Skeletal muscle cell (primary cell): Measurements from ENCODE around the gene MYO1B.

Source experiments
- DNase-seq: peaks from one replicate; pipeline ENCODE4 v3.0.0-alpha.2; 2010; ENCODE audit warnings: low read depth
- H3K4me3 ChIP-seq: 2 replicates; pipeline ENCODE4 v1.5.1; 2011; ENCODE audit warnings: low read depth, mild to moderate bottlenecking, control low read depth, low read length, moderate library complexity

The MYO1B gene

DNA sequence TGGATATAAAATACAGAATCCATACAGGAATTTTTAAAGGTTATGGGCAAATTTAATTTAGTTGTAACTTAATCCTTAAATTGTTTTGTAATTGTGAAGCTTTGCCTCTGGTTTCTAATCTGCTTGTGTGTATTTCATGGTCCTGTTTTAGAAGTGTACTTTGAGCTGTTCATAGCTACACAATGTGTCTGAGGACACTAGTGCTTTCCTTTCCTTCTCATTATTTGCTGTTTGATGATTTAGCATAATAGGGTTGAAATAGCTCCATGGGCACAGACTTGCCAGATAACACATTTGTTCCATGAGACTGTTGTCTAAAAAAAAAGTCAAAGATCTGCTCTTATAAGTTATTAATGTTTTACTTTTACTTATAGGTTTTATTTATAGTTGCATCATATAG is 134.2 kb downstream of the MYO1B start:
- DNase-seq, result no peak
- H3K4me3 ChIP-seq, result no peak overlapping the region

DNA sequence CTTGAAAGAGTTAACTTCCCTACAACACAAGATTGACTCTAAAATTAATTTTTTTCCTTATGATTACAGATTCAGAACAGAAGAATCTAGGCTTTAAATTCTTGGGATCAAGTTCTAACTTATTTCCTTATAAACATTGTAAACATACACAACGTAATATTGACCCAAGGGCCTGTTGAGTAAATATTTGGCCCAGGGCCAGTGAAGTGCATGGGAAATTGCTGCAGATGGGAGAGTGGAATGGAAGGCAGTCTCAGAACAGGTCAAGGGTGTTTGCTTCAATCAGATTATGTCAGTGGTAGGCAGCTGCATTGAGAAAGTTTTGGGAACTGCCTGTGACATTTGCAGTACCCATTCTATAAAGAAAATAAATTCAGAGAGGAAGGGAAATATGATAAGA is 137.6 kb downstream of the MYO1B start:
- peak; percentile 69 for DNase-seq
- no peak overlapping the region for H3K4me3 ChIP-seq

GRCh38 chr2:191383486-191383885 is 138.3 kb downstream of the MYO1B start:
- H3K4me3 ChIP-seq, result no peak overlapping the region
- DNase-seq, result no peak

- no peak overlapping the region for H3K4me3 ChIP-seq
- no peak for DNase-seq
These were observed 139.6 kb downstream of the MYO1B start for GRCh38 chr2:191384829-191385228.

DNA sequence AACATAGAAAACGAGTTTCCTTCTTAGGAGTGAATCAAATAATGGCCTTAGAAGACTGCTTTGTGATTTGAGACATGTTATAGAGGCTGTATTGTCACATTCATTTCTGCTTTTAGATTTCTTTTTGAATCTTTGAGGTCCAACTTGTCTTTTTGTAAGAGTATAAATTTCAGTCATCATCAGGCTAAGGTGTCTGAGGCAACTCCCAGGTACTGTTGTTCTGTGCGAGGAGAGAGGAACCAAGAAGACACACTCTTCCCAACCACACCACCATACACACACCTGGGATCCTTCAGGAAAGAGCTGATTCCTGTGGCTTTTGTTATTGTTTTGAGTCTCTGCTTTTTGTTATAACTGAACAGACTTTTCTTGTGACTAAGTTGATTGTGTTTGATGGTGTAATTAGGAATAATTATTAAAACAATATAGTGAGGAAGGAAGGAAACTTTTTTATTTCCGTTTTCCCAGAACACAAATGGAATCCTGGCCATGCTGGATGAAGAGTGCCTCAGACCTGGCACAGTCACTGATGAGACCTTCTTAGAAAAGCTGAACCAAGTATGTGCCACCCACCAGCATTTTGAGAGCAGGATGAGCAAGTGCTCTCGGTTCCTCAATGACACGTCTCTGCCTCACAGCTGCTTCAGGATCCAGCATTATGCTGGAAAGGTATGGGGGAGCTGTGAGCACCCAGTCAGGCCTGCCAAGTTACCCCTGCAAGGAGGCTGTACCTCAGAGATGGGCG is 140.4 kb downstream of the MYO1B start:
- no peak for DNase-seq

GRCh38 chr2:191386938-191387536 is 141.8 kb downstream of the MYO1B start:
- peak; percentile 41 for DNase-seq
- no peak overlapping the region for H3K4me3 ChIP-seq

More for the DNA sequence above, 140.4 kb downstream of the MYO1B start:
- no peak overlapping the region for H3K4me3 ChIP-seq

DNA sequence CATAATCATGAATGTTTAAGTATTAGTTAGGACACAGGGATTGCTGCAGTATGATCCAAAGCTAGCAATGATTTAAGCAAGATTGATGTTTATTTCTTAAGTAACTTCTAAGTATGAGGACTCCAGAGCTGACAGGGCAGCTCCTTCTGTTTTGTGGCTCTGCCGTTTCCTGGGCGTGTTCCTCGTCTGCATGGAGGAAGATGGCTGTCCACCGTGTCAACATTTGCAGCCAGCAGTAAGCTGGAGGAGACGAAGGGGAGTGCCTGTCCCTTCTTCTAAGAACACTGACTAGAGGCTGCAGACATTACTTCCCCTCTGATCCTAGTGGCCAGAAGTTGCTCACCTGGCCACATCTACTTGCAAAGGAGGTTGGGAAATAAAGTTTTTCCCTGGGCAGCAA is 144.1 kb downstream of the MYO1B start:
- no peak overlapping the region for H3K4me3 ChIP-seq
- no peak for DNase-seq

- DNase-seq, result no peak
- no peak overlapping the region for H3K4me3 ChIP-seq
These were observed 146.0 kb downstream of the MYO1B start for GRCh38 chr2:191391171-191391570.

GRCh38 chr2:191394043-191394442 is 148.8 kb downstream of the MYO1B start:
- H3K4me3 ChIP-seq, result no peak overlapping the region
- no peak for DNase-seq

DNA sequence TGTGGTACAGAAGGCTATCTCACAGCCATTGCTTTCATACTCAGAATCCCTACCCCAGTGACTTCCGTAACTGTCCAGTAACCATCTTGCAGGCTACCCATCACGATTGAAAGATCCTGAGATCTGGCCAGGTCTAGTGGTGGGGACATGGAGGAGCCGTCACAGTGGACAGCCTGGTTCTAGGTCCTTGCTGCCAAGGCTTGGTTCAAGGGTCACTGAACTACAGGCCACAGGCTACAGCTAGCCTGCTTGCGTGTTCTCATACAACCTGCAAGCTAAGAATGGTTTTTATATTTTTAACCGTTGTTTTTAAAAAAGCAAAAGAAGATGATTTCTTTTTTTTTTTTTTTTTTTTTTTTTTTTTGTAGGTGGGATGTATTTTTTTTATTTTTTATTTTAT is 151.6 kb downstream of the MYO1B start:
- DNase-seq, result no peak
- H3K4me3 ChIP-seq, result no peak overlapping the region

- no peak for DNase-seq
These were observed 154.4 kb downstream of the MYO1B start for GRCh38 chr2:191399601-191400000.

DNA sequence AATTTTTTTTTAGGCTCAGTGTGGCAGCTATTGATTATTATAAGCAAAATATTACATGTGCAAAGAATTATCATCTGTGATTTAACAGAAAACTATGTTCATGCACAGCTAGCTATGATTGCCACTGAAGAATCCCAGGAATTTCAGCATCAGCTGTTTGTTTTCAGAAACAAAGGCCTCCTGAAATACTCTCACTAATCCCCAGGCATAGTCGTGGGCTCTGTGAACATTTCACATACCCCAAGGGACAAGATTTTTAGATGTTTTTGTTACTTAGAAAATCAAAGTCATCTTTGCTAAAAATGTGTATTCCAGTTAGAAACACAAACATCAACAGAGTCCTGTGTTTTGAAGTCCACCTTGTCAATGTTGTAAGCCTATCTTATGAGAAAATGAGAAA is 156.1 kb downstream of the MYO1B start:
- DNase-seq, result no peak
- no peak overlapping the region for H3K4me3 ChIP-seq

More at GRCh38 chr2:191399601-191400000, 154.4 kb downstream of the MYO1B start:
- H3K4me3 ChIP-seq, result no peak overlapping the region

- no peak overlapping the region for H3K4me3 ChIP-seq
- no peak for DNase-seq
These were observed 157.9 kb downstream of the MYO1B start for GRCh38 chr2:191402966-191403565.

DNA sequence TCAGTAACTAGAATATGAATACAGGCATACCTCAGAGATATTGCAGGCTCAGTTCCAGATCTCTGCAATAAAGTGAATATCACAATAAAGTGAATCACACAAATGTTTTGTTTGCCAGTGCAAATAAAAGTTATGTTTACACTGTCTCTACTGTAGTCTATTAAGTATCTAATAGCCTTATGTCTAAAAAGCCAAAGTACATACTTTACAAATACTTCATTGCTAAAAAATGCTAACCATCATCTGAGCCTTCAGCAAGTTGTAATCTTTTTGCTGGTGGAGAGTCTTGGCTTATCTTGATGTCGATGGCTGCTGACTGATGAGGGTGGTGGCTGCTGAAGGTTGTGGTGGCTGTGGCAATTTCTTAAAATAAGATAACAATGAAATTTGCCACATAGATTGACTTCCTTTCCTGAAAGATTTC is 159.4 kb downstream of the MYO1B start:
- H3K4me3 ChIP-seq, result no peak overlapping the region
- no peak for DNase-seq

DNA sequence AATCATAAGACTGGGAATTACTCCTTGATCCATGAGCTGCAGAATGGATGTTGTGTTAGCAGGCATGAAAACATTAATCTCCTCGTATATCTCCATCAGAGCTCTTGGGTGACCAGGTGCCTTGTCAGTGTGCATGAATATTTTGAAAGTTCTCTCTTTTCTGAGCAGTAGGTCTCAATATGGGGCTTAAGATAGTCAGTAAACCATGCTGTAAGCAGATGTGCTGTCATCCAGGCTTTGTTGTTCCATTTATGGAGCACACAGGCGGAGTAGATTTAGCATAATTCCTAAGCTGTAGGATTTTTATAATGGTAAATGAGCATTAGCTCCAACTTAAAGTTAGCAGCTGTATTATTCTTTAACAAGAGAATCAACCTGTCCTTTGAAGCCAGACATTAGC is 160.3 kb downstream of the MYO1B start:
- DNase-seq, result no peak
- H3K4me3 ChIP-seq, result no peak overlapping the region

DNA sequence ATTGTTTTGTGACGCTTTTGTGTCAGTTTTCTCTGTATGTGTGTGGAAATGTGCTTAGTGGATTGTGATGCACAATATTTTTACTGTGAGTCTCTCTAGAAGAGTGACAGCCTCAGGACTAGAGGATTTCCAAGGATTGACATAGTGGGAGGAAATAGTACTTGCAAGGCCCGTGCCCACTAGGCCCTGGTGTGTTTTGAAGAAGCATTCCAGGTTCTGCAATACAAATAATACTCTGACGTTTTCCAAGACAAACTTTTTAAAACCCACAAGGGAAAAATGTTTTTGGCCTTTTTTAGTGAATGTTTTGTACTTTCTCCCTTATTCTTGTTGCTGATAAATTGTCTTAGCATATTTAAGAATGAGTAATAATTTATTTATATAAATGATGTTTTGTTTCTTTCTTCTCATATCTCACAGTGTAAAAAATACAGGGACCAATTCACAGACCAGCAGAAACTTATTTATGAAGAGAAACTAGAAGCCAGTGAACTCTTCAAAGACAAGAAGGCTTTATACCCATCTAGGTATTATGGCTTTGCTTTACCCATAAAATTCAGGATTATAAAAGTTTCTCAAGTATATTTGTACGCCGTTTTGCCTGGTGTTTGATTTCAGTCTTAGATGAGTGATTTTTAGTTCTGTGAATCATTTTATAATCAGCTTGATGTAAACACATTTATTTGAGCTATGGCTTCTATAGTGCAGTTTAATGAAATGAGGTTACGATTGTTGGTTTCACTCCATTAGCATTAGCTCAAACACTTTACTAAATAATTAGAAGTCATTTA is 165.6 kb downstream of the MYO1B start:
- no peak for DNase-seq
- H3K4me3 ChIP-seq, result no peak overlapping the region

- DNase-seq, result no peak
- no peak overlapping the region for H3K4me3 ChIP-seq
These were observed 166.3 kb downstream of the MYO1B start for GRCh38 chr2:191411472-191411871.

GRCh38 chr2:191412353-191412752 is 167.1 kb downstream of the MYO1B start:
- DNase-seq, result no peak

GRCh38 chr2:191415101-191415500 is 169.9 kb downstream of the MYO1B start:
- H3K4me3 ChIP-seq, result no peak overlapping the region
- no peak for DNase-seq

More at GRCh38 chr2:191412353-191412752, 167.1 kb downstream of the MYO1B start:
- no peak overlapping the region for H3K4me3 ChIP-seq

GRCh38 chr2:191415858-191416257 is 170.7 kb downstream of the MYO1B start:
- H3K4me3 ChIP-seq, result no peak overlapping the region
- DNase-seq, result no peak
